ENCODE results near the gene BEX3. TPM values are rescaled to one million over a fixed set of nuclear protein-coding genes. Genes with fewer than 3 reads are reported as not detected.
A peak's percentile ranks its signal among the peaks of the same experiment; 100 is the strongest.
"Not testable (repeated sequence)": the region's sequence is repeated elsewhere in the genome, so short reads cannot be mapped to it uniquely, and the experiment has no call there.

Gene BEX3
- total RNA-seq, 3 donors from 2014 or later: 95.4 to 133 (median 121) TPM

DNA sequence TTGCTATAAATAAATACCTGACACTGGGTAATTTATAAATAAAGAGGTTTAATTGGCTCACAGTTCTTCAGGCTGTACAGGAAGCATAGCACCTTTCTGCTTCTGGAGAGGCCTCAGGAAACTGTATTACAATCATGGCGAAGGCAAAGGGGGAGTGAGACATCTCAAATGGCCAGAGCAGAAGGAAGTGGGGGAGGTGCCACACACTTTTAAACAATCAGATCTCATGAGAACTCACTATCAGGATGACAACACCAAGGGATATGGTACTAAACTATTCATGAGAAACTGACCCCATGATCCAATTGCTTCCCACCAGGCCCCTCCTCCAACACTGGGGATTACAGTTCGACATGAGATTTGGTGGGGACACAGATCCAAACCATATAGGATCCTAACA is 31.7 kb upstream of the BEX3 start:
- DNase-seq (ENCODE audit: low spot score in 2 of 2): no peak
- Histone ChIP-seq H3K4me1 (no peaks in the 10 kb centered on the region), H3K36me3 (no peaks in the 10 kb centered on the region), H3K27me3 (peaks cover 0 to 45% of the 10 kb centered on the region in 2 donors), H3K4me3 (no peak overlapping the region), H3K9me3 (no peaks in the 10 kb centered on the region), H3K27ac (no peak overlapping the region)
- intact Hi-C loops (cut with DNase I; ENCODE audit: low total_unique reads): no loop called here
- TF ChIP-seq POLR2A (IDR thresholded peaks at IDR 0.05) (no peak), POLR2AphosphoS5 (IDR thresholded peaks at IDR 0.05) (no peak)
- TF ChIP-seq, protein P1, sequence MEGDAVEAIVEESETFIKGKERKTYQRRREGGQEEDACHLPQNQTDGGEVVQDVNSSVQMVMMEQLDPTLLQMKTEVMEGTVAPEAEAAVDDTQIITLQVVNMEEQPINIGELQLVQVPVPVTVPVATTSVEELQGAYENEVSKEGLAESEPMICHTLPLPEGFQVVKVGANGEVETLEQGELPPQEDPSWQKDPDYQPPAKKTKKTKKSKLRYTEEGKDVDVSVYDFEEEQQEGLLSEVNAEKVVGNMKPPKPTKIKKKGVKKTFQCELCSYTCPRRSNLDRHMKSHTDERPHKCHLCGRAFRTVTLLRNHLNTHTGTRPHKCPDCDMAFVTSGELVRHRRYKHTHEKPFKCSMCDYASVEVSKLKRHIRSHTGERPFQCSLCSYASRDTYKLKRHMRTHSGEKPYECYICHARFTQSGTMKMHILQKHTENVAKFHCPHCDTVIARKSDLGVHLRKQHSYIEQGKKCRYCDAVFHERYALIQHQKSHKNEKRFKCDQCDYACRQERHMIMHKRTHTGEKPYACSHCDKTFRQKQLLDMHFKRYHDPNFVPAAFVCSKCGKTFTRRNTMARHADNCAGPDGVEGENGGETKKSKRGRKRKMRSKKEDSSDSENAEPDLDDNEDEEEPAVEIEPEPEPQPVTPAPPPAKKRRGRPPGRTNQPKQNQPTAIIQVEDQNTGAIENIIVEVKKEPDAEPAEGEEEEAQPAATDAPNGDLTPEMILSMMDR (IDR thresholded peaks at IDR 0.05): no peak

DNA sequence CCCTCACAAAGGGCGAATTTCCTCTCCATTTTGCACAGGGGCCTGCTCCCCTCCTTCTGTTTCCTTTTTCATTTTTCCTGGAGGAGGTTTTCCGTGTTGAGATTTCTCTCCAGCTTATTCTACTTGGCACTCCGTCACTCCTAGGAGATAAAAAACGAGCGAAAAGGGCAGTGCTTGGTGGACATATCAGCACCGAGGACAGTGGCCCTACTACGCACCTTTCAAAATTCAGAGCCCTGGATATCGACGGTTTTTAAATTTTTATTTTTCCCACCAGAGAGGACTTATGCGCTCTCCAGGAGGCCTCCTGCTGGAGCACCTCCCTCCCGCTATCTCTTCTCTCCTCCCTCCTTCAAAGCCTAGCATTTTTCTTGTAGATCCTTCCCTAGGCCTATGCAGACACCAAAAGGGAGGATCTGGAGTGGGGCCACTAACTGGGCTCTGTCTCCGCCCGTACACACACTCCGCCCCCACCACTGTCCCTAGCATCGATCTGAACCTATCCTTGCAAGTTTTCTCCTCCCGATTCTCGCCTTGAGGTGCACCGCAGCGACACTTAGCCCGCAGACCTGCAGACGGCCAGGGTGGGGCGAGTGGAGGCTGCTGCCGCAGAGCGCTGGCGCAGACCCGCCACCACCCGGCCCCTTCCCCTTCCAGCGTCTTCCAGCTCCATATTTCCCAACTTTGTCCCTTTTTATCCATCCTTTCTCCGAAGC is 28.5 kb upstream of the BEX3 start:
- H3K27ac ChIP-seq: no peak overlapping the region
- H3K9me3 ChIP-seq: no peaks in the 10 kb centered on the region
- intact Hi-C loops (cut with DNase I; ENCODE audit: low total_unique reads): no loop called here
- H3K27me3 ChIP-seq: peaks cover 0 to 41% of the 10 kb centered on the region in 2 donors
- no peak overlapping the region for H3K4me3 ChIP-seq
- DNase-seq (ENCODE audit: low spot score in 2 of 2): no peak
- H3K4me1 ChIP-seq: no peaks in the 10 kb centered on the region
- TF ChIP-seq, protein P1 (IDR thresholded peaks at IDR 0.05): no peak
- no peak for TF ChIP-seq POLR2A (IDR thresholded peaks at IDR 0.05)
- no peak for TF ChIP-seq POLR2AphosphoS5 (IDR thresholded peaks at IDR 0.05)
- H3K36me3 ChIP-seq: no peaks in the 10 kb centered on the region

DNA sequence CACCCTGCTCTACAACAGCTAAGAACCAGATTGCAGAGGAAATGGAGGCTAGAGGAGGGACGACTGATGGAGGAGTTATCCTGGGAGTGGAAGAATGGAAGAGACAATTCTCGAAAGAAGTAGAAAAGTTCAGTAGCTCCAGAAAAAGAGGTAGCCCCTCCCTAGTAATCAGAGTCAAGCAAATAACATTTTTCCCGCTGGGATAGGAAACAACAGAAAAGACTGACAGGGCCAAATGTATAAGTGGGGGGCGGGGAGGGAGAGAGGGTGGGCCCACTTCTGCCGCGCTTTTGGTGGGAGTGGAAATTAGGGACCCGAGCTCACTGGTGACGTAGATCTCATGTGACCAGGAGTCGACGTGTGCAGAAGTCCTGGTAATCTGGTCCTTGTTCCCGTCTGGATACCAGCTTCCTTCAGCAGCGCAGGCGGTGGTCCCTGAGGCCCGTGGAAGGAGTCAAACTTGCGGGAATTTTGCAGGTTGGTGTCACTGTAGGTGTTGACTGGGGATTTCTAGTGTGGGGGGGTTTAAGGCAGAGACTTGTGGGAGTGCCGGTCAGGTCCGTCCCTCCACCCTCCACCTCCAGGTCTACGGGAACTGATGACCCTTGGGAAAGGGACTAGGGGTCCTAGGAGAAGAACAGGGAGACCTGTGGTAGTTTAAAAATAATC is 20.1 kb upstream of the BEX3 start, which contains the start of gene TCEAL9:
TSS of gene TCEAL9 (plus strand) at position 377 of the 669 bp plus-strand sequence. CDS start 1,179 bp downstream, outside the sequence.
- Histone ChIP-seq H3K36me3 (no peaks in the 10 kb centered on the region), H3K4me3 (peak within 1 kb of the TSS; percentile 60 to 66 (median 66)), H3K9me3 (no peaks in the 10 kb centered on the region), H3K27me3 (peaks cover 0 to 35% of the 10 kb centered on the region in 2 donors), H3K4me1 (no peaks in the 10 kb centered on the region), H3K27ac (peak within 1 kb of the TSS; percentile 91 to 93)
- peak; percentile 54 to 65 for DNase-seq (ENCODE audit: low spot score in 2 of 2)
- TF ChIP-seq POLR2AphosphoS5 (IDR thresholded peaks at IDR 0.05): peak; percentile 58 to 91 (median 80)
- TF ChIP-seq POLR2A (IDR thresholded peaks at IDR 0.05): peak; percentile 71
- TF ChIP-seq, protein P1 (IDR thresholded peaks at IDR 0.05): no peak
- intact Hi-C loops (cut with DNase I; ENCODE audit: low total_unique reads): no loop called here

DNA sequence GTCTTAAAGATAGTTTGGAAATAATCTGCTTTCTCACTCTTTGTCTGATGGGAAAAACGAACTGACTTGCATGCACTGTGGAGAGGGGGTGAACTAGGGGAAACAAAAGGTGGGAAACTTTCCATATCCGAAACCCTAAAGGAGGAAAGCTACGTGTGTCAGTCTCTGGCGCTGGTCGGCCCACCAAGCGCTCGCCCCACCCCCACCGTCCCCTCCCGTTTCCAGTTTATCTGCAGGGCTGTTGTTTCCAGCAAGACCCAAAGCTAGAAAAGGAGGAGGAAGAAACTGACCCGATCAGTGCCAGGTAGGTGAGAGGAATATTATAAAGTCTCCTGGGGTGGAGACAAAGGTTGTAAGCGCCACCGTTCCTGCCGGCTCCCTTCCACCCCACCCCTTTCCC is 19.5 kb upstream of the BEX3 start:
- H3K27ac ChIP-seq: peak overlapping the region; percentile 91 to 93
- H3K4me3 ChIP-seq: peak overlapping the region; percentile 60 to 66 (median 66)
- no peaks in the 10 kb centered on the region for H3K9me3 ChIP-seq
- no peaks in the 10 kb centered on the region for H3K36me3 ChIP-seq
- H3K27me3 ChIP-seq: peaks cover 0 to 35% of the 10 kb centered on the region in 2 donors
- intact Hi-C loops (cut with DNase I; ENCODE audit: low total_unique reads): no loop called here
- TF ChIP-seq POLR2AphosphoS5 (IDR thresholded peaks at IDR 0.05) (no peak), POLR2A (IDR thresholded peaks at IDR 0.05) (no peak)
- TF ChIP-seq, protein P1 (IDR thresholded peaks at IDR 0.05): no peak
- H3K4me1 ChIP-seq: no peaks in the 10 kb centered on the region
- DNase-seq (ENCODE audit: low spot score in 2 of 2): no peak

DNA sequence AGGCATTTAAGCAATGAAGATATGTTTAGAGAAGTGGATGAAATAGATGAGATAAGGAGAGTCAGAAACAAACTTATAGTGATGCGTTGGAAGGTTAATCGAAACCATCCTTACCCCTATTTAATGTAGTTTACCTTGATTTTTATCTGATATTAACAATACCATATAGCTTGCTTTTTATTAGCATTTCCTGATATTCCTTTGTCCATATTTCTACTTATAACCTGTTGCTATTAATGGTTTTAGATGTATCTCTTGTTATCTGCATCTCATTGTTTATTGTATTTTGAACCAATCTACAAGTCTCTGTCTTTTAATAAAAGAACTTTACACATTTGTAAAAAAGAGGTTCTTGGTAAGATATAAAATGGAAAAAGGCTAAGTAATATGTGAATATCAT is 18.5 kb upstream of the BEX3 start:
- Histone ChIP-seq H3K4me3 (peak overlapping the region in 2 of 3 donors; percentile 66), H3K27ac (no peak overlapping the region), H3K4me1 (no peaks in the 10 kb centered on the region), H3K36me3 (no peaks in the 10 kb centered on the region), H3K27me3 (peaks cover 0 to 35% of the 10 kb centered on the region in 2 donors), H3K9me3 (no peaks in the 10 kb centered on the region)
- intact Hi-C loops (cut with DNase I; ENCODE audit: low total_unique reads): no loop called here
- no peak for DNase-seq (ENCODE audit: low spot score in 2 of 2)
- TF ChIP-seq, protein P1 (IDR thresholded peaks at IDR 0.05): no peak
- no peak for TF ChIP-seq POLR2A (IDR thresholded peaks at IDR 0.05)
- no peak for TF ChIP-seq POLR2AphosphoS5 (IDR thresholded peaks at IDR 0.05)

DNA sequence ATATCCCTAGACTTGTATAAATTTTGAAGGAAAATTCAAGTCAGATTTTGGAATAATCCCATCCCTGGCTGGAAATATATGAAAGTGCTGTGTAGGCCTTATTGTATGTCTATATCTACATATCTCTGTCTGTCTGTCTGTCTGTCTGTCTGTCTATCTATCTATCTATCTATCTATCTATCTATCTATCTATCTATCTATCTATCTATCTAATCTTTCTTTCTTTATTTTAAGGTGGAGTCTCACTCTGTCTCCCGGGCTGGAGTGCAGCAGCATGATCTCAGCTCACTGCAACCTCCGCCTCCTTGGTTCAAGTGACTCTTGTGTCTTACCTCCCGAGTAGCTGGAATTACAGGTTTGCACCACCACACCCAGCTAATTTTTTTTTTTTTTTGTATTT is 16.7 kb upstream of the BEX3 start:
- DNase-seq (ENCODE audit: low spot score in 2 of 2); H3K4me3 ChIP-seq; H3K27ac ChIP-seq; H3K9me3 ChIP-seq; H3K4me1 ChIP-seq; H3K36me3 ChIP-seq; intact Hi-C loops (cut with DNase I; ENCODE audit: low total_unique reads): not testable (repeated sequence)
- peaks cover 0 to 43% of the 10 kb centered on the region in 2 donors for H3K27me3 ChIP-seq

Measured in breast epithelium (tissue), 4 donors.